GM18907 (cell line): ENCODE data around the gene TBRG4.

Source experiments
- ATAC-seq: cut with Tn5 transposase; IDR thresholded peaks from one replicate; pipeline ENCODE4 v1.9.1; 2021; ENCODE audit warnings: mild to moderate bottlenecking, moderate library complexity; ENCODE audit not compliant: unreplicated experiment

The TBRG4 gene

DNA sequence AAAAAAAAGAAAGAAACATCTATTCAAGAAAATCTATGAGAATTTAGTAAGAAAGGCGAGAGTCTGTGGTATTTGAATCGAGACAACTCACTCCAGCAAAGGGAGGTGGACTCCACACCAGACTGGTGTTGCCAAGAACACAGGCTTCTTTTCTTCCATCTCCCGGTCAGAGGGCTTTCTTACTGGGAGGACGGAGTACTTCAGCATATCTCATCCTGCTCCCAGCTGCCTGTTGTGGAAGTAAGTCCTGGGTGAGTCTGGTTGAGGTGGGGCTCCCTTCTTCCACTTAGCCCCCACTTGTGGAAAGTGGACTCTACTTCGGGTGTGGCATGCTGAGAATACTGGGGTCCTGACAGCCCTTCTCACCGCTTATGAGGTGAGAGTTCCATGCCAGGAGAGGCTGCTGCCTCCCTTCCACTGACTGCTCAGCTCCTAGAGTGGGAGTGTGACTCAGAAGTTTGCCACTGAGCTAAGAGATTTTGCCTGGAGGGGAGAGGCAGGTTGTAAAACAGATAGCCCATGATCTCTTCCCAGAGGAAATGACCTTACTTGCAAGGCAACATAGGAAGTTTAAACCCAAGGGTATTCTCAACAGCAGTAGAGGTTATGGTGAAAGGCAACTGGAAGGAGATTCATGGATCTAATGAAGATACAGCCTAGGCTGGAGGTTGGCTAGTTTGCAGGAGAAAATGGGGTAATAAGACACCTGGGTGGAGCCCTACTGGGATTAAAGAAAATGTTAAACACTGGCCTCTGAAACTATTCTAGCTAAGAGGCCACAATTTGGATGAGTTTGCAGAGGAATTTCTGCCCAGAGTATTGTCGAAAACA is 19.2 kb downstream of the TBRG4 start:
- no peak for ATAC-seq

- ATAC-seq: no peak
These were observed 22.1 kb downstream of the TBRG4 start for GRCh38 chr7:45089341-45089891.

DNA sequence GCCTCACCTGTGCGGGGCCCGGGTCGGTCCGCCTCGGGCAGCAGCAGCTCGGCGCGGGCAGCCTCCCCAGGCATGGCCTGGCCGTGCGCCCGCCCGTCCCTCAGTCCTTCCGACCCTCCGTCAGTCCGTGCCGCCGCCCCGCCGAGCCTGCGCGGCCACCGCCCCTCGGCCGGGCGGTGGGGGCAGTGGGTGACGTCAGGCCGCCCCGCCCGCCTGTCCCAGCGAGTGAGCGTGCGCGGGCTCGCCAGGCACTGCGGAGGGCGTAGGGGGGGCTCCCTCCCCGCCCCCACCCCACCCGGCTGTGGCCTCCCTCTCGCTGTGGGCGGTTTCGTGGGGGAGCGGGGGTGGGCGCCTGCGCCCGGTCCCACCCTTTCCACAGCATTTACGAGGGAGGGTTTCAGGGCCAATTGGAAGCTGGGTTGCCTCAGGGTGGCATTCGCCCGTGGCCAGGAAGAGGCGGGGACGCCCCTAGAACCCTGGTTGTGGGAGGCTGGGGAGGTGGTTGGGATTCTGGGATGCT is 22.6 kb downstream of the TBRG4 start, which contains the start of gene NACAD:
NACAD (minus strand) TSS at position 149 of the 520 bp plus-strand sequence; CDS start at position 74, 75 bp downstream.
- no peak for ATAC-seq

DNA sequence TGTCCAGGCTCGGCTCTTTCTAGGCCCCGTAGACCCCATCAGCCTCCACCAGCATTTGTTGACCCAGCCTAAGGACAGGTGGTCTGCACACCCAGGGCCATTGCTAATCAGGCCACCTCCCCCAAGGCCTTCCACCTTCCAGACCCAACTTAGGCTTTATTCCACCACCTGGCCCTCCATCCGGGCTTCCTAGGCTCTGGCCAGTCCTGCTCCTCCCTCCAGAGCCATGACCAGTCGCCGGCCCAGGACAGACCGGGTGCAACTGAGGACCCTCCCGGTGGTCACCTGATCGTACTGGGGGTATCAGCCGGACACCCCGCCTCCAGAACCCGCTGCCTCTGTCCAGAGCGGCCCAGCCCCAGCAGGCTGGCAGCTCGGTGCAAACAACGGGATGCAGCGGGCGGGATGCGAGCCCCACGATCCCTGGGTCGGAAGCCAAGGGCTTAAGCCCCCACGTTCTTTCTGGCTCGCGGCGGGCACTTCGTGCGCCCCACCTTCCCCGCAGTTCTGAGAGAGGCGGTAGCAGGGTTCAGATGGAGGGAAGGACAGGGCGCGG is 23.3 kb downstream of the TBRG4 start:
- no peak for ATAC-seq

DNA sequence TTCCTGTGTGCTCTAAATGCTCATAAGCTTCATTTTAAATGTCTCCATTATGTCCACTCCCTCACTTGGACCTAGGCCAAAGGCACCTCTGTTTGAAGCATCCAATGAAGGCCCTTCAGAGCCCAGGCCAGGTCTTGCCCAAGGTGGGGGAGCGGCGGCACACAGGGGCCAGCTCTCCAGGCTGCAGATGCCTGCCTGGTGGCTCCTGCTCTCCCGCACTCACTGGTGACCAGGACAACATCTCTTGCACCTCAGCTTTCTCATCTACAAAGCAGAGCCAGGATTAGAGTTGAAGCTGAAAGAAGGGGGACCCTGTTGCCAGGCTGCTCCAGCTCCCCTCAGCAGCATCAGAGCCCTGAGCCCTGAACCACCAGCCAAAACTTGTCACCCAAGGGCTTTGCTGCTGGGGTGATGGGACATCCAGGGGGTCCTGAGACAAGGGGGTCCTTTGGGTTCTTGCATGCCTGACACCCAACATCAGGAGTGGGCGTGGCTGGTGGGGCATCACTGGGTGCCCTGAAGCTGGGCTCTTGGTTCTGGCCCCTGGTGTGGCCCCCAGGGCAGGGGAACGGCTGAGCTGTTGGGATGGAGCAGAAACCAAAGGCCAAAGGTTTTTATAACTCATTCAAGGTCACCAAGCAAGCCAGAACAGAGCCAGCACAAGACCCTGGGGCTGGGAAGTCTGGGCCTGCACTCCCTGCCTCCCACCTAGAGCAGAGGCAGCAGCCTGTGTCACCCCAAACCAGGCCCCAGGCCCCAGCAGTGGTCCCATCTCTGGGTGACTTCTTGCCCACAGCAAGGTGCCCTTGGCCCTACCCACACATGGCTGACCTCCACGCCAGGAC is 24.0 kb downstream of the TBRG4 start:
- no peak for ATAC-seq

- ATAC-seq: no peak
These were observed 25.0 kb downstream of the TBRG4 start for GRCh38 chr7:45086331-45087065.

- no peak for ATAC-seq
These were observed 25.8 kb downstream of the TBRG4 start for GRCh38 chr7:45085619-45086200.

DNA sequence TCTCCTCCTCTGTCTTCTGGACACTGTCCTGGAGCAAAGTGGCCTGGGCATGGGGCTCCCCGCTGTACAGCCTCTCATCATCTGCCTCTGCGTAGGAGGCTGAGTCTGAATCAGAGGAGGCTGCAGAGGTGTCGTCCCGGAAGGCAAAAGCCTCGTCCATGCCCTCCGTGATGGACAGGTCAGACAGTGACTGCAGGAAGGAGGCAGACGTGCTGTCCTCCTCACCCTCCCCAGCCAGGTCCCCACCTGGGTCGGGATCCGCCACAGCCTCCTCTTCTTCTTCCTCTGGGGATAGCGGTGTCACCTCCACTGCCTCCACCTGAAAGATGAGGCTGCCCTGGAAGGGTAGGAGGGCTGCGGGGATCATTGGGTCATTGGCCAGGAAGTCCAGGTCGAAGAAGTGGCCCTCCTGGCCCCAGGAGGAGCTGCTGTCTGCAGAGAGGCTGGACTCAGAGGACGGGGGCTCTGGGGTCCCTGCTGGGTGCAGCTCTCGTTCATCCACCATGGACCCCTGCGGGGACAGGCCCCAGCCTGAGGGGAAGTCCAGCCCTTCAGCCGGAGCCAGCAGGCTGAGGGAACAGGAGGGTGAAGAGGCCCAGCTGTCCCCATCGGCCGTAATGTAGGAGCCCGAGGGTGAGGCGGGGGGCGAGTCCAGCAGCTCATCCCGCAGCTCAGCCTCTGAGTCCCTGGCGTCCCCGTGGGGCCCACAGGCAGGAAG is 26.4 kb downstream of the TBRG4 start:
- no peak for ATAC-seq

GRCh38 chr7:45084336-45084735 is 27.2 kb downstream of the TBRG4 start:
- no peak for ATAC-seq

DNA sequence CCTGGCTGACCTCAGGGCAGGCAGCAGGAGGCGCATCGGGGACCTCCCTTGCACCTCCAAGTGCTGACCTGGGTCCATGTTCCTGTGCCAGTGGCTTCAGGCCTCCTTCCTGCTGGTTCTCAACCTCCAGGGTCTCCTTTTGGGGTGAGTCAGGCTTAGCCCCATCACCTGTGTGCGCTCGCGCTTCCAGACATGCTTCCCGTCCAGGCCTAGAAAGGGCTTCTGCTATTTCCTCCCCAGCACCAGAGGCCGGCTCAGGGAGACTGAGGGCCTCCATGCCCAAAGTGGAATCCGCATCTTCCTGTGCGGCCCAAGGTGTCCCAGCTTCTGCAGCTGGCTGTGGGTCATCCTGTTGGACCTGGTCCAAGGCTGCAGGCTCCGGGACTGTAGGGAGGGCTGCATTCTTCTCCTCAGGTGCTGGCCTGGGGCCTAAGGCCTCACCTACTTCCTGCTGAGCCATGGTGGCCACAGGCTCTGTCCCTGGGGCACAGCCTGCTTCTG is 28.6 kb downstream of the TBRG4 start:
- ATAC-seq: no peak

- no peak for ATAC-seq
These were observed 29.3 kb downstream of the TBRG4 start for GRCh38 chr7:45082031-45082830.

DNA sequence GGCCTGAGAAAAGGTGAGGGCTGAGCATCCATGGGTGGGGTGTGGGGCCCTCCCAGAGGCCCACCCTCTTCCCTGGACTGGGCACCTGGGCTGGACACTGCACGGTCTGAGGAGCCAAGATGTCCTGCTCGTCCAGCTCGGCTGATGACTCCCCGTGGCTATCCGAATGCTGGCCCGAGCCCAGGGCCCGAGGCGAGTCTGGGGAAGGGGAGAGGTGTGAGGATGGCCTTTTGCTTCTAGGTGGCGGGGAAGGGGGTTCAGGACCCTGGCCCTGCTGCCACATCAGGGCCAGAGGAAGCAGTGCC is 29.9 kb downstream of the TBRG4 start:
- ATAC-seq: no peak

- ATAC-seq: no peak
These were observed 30.4 kb downstream of the TBRG4 start for GRCh38 chr7:45080958-45081669.

GRCh38 chr7:45080265-45080957 is 31.1 kb downstream of the TBRG4 start:
- no peak for ATAC-seq

DNA sequence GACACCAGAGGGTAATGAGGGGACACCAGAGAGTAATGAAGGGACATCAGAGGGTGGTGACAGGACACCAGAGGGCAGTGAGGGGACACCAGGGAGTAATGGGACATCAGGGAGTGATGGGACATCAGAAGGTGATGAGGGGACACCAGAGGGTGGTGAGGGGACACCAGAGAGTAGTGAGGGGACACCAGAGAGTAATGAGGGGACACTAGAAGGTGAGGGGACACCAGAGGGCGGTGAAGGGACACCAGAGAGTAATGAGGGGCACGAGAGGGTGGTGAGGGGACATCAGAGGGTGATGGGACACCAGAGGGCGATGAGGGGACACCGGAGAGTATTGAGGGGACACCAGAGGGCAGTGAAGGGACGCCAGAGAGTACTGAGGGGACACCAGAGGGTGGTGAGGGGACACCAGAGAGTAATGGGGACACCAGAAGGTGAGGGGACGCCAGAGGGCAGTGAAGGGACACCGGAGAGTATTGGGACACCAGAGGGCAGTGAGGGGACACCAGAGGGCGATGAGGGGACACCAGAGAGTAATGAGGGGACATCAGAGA is 33.3 kb downstream of the TBRG4 start:
- ATAC-seq: no peak

DNA sequence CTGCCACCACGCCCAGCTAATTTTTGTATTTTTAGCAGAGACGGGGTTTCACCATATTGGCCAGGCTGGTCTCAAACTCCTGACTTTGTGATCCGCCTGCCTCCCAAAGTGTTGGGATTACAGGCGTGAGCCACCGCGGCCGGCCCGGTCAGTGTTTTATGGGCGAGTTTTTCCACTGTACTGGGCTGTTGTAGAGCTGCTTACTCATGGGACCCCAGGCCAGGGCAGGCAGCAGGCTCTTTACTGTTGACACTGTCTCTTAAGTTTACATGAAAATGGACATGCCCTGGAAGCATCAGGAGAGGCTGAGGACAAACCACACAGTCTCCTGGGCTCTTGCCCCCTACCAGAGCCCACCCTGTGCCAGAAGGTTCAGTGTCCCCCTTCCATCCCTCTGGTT is 33.9 kb downstream of the TBRG4 start:
- no peak for ATAC-seq

DNA sequence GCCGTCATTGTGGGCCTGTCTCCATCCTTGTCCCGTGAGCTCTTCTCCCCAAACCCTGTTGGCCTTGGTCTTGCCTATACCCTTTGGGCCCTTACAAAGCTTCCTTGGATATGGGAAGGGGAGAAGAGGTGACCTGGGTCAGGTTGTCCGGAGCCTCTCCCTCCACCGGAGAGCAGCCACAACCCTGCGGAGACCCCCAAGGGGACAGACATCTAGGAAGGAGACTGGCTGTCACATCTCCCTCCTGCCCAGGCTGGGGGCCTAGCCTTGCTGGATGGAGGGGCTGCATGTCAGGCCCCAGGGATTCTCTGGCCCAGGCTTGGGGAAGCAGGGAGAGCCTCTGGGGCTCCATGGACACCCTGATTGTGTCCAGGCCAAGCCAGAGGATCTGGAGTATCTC is 34.6 kb downstream of the TBRG4 start:
- no peak for ATAC-seq
